Activated T-cell treated with anti-CD3 and anti-CD28 coated beads, Interleukin-2, amount 50 U/mL, for 48 hours (primary cell): Measurements from ENCODE around the gene LRRC51.
"Not testable (repeated sequence)": the region's sequence is repeated elsewhere in the genome, so short reads cannot be mapped to it uniquely, and the experiment has no call there.

Experiments
- DNase-seq, 2 experiments: peaks; one replicate each; pipeline ENCODE4 v3.0.0-alpha.2; 2020

Gene LRRC51

GRCh38 chr11:72142543-72142942 lies 61.9 kb downstream of the LRRC51 start:
- DNase-seq: not testable (repeated sequence)

GRCh38 chr11:72144807-72145565 lies 64.3 kb downstream of the LRRC51 start:
- no peak for DNase-seq
